ENCODE data around the gene PSPH.
"Not testable (repeated sequence)": the region's sequence is repeated elsewhere in the genome, so short reads cannot be mapped to it uniquely, and the experiment has no call there.

GRCh38 chr7:56031556-56031955 lies 19.7 kb downstream of the PSPH start:
- TF ChIP-seq CTCF, POLR2A (IDR thresholded peaks at IDR 0.05): not testable (repeated sequence)

Data from adrenal gland (tissue), 5 donors.